IPS DF 19.7 (cell line): Measurements from ENCODE around the gene BLOC1S1.

Experiments
- DNase-seq: peaks from one replicate; pipeline ENCODE4 v3.0.0-alpha.2; 2013; ENCODE audit warnings: low read depth, low spot score

Gene BLOC1S1

GRCh38 chr12:55727643-55728185 lies 11.9 kb downstream of the BLOC1S1 start:
- no peak for DNase-seq

DNA sequence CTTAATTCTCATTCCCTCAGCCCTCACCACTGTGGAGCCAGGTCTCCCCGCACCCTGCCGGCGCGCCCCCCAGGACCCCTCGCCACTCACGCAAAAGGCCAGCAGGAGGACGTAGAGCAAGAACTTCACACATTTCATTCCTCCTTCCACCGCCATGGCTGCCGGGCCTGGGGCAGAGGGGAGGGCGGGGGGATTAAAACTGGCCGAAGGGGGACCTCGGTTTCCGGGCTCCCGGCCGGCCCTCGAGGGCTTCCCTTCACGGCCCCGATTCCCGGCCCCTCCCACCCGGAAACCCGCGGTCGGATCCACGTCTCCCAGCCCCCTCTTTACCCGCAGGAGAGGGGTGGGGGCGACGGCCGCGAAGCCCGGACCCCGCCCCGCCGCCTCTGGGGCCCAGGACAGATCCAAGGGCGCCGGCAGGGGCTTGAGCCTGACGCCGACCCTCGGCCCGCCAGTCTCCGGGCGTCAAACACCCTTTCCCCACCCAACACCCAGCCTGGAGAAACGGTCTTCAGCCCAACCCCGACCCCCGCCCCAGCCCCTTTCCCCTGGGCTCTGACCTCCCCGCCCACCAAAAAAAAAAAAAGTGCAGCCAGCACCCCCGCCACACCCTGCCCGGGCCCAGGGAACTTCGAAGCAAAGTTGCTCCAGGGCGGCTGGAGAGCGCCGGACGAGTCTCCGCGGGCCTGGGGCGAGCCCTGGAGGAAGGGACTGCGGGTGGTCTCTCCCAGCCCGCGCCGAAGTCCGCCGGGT lies 12.5 kb downstream of the BLOC1S1 start:
- DNase-seq = no peak

GRCh38 chr12:55728939-55729818 lies 13.3 kb downstream of the BLOC1S1 start, which contains the start of gene CD63:
Gene CD63, minus strand, starts transcription at chr12:55729009. Its CDS starts 668 bp downstream, at chr12:55728341.
- DNase-seq = peak; percentile 80

- no peak for DNase-seq
These were observed 14.3 kb downstream of the BLOC1S1 start for GRCh38 chr12:55729819-55730818.

GRCh38 chr12:55732288-55732687 lies 16.4 kb downstream of the BLOC1S1 start:
- no peak for DNase-seq

GRCh38 chr12:55733021-55733555 lies 17.2 kb downstream of the BLOC1S1 start:
- DNase-seq = no peak

DNA sequence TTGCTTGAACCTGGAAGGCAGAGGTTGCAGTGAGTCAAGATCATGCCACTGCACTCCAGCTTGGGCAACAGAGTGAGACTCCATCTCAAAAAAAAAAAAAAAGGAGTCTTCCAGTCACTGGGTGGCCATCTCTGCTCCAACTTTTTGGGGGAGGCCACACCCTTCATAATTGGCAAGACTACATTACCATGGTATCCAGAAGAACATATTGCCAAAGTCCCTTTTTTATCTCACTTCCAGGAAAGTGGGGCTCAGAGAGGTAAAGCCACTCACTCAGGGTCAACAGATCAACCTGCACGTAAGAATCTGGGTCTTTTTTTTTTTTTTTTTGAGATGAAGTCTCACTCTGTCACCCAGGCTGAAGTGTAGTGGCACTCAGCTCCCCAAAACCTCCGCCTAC lies 18.0 kb downstream of the BLOC1S1 start:
- DNase-seq = no peak

DNA sequence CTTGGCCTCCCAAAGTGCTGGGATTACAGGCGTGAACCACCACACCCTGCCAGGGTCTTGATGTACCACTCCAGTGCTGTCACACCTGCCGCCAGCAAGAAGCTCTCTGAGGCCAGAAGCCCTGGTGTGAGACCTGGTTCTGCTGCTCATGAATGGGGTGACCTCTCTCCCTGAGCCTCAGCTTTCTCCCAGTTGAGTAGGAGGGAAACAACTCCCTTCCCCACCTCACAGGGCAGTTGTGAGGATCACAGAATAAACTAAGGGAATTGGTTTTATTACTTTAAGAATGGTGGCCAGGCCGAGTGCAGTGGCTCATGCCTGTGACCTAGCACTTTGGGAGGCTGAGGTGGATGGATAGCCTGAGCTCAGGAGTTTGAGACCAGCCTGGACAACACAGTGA lies 18.7 kb downstream of the BLOC1S1 start:
- DNase-seq = no peak

GRCh38 chr12:55736076-55736475 lies 20.2 kb downstream of the BLOC1S1 start:
- DNase-seq = no peak

GRCh38 chr12:55736780-55737580 lies 21.1 kb downstream of the BLOC1S1 start:
- DNase-seq = peak; percentile 92

DNA sequence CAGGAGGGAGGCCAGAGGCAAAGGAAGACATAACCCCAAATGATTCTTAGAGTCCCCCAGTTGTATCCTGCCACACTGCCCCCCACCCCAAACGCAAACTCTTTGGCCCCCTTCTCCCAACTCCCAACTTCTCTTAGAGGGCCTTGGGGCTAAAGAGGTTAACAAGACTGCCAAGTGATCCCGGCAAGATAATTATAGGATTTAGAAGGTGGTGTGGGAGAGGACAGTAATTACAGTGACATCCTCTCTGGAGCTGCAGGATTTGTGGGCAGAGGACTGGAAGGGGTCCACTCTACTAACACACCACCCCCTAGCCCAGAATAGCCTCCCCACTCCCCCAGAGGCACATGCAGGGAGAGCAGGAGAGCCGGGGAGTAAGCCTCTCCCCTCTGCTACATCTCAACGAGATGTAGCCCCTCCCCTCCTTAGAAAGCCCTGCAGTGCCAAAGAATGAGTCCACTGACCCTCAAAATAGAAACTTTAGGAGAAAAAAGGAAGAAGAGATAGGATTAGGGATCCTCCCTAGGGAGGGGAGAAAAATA lies 21.8 kb downstream of the BLOC1S1 start:
- DNase-seq = no peak

GRCh38 chr12:55738123-55739024 lies 22.5 kb downstream of the BLOC1S1 start:
- peak; percentile 95 for DNase-seq

DNA sequence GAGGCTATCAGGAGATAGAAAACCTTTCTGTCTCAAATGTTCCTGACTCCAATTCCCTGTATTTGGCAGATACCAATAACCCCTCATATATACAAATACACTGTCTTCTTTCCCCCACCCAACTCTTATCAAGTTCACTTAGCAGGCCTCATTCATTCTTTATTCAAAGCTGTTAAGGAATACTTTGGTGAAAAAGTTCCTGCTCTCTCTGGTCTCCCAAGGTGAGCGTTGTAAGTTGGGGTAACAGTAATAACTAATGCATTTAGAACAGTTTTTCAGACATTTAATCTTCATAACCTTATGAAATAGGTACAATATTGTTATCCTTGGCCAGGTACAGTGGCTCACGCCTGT lies 23.2 kb downstream of the BLOC1S1 start:
- no peak for DNase-seq

DNA sequence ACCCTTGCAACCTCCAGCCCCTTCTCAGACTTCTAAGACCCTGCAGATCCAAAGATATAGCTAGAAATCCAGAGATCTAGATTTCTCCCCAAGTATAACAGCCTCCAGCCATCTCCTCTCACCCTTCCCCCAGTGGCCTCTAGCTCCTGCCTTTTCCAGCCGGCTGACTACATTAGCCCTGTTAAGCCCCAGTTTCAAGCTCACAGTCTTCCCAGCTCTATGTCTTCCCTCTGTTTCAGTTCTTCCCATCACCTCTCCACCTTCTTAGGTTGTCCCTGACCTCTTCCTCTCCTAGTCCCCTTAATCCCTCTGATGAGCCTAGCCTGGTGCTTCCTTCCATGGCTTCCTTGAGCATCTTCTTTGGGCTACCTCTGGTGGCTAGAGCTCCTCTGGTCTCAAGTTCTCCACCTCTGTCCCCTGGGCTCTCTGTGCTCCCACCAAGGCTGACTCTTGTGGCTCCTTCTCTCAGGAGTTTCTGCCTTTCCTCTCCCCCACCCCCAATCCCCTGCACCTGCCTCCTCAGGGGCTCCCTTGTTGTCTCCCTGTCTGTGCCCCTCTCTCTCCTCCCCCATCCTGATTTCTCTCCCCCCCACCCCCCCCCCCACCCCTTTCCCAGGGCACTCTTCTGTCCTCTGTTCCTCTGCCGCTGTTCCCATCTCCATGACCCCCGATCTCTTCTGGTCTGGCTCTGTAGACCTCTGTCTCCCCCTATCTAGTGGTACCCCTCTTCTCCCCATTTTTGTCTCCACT lies 26.3 kb downstream of the BLOC1S1 start:
- DNase-seq = no peak

DNA sequence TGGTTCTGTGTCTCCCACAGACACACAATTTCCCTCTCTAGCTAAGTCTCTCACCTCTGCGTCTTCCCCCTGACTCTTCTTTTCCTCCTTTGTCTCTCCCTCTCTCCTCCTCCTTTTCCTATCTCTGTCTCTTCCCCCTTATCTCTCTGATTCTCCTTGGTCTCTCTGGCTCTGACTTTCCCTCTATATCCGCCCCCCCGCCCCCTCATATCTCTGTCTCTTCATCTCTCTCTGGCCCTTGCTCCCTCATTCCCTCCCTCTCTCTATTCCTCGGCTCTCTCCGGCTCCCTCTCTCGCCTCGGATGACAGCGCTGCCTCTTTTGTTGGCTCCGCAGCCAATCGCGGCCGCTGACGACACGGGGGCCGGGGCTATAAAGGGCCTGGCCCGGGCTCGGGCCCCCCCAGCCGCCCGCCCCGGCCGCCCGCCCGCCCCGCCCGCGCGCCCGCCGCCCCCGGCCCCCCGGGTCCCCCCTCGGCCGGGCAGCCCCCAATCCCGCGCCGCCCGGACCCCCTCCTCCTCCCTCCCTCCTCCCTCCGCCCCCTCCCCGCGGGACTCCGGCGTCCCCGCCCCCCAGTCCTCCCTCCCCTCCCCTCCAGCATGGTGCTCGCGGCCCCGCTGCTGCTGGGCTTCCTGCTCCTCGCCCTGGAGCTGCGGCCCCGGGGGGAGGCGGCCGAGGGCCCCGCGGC lies 27.0 kb downstream of the BLOC1S1 start, which contains the start of gene GDF11:
TSS of gene GDF11 (plus strand) at position 404 of the 687 bp plus-strand sequence. CDS start at position 599, 195 bp downstream.
- DNase-seq = no peak

GRCh38 chr12:55743406-55744339 lies 27.8 kb downstream of the BLOC1S1 start:
- no peak for DNase-seq
